ENCODE data around the gene MYMK.

DNA sequence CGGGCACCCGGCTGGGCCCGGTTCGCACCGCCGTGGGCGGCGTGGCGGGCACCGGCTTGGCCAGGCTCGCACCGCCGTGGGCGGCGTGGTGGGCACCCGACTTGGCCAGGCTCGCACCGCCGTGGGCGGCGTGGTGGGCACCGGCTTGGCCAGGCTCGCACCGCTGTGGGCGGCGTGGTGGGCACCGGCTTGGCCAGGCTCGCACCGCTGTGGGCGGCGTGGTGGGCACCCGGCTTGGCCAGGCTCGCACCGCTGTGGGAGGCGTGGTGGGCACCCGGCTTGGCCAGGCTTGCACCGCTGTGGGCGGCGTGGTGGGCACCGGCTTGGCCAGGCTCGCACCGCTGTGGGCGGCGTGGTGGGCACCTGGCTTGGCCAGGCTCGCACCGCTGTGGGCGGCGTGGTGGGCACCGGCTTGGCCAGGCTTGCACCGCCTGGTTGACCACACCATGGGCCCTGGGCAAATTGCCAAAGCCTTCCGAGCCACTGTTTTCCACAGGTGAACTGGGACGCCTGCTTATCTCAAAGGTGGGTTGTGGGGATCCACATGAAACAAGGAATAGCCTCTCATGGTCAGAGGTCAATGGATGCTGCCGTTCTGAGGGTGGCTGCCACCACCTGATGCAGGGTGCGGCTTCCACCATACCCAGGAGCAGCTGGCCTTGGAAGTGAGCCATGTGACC lies 38.0 kb upstream of the MYMK start:
- TF ChIP-seq YY1 (IDR thresholded peaks at IDR 0.05; ENCODE audit: insufficient read depth, insufficient read length), result no peak
- no peak for TF ChIP-seq SUZ12 (IDR thresholded peaks at IDR 0.05; ENCODE audit: extremely low read depth, insufficient read depth, insufficient read length)

Measured in NT2/D1 (cell line).